Breast epithelium (tissue), 4 donors: Measurements from ENCODE around the gene ERC1. TPM values are rescaled to one million over a fixed set of nuclear protein-coding genes. Genes with fewer than 3 reads are reported as not detected.

ENCODE experiments used
- DNase-seq, 2 donors: peaks; one replicate each; pipeline ENCODE4 v3.0.0-alpha.2; 2019; ENCODE audit warnings: low spot score in 2 of 2
- H3K27ac ChIP-seq, 2 donors: fragments of 200-600 bp; sonication (generic) in 1 of 2; one replicate each; pipeline ENCODE4 v1.5.1; 2016 to 2019; ENCODE audit warnings: mild to moderate bottlenecking in 1 of 2
- H3K27me3 ChIP-seq, 2 donors: fragments of 200-600 bp; sonication (generic) in 1 of 2; one replicate each; pipeline versions ENCODE4 v1.5.1 to v1.6.0; 2017 to 2019; ENCODE audit warnings: control low read depth in 1 of 2, mild to moderate bottlenecking in 1 of 2
- H3K36me3 ChIP-seq: fragments of 200-600 bp; one replicate; pipeline ENCODE4 v1.5.1; 2019
- H3K4me1 ChIP-seq, 2 donors: fragments of 200-600 bp; sonication (generic); one replicate each; pipeline ENCODE4 v1.5.1; 2016 to 2019; ENCODE audit warnings: control low read depth in 1 of 2
- H3K4me3 ChIP-seq, 3 donors: fragments of 200-600 bp; sonication (generic); 1 replicate in 2 of 3; 2 replicates in 1 of 3; pipeline ENCODE4 v1.5.1; 2016 to 2019; ENCODE audit warnings: mild to moderate bottlenecking in 3 of 3, moderate library complexity in 2 of 3
- H3K9me3 ChIP-seq, 2 donors: fragments of 200-600 bp; sonication (generic) in 1 of 2; one replicate each; pipeline ENCODE4 v1.5.1; 2016 to 2019; ENCODE audit warnings: control low read depth in 1 of 2
- CTCF ChIP-seq, 3 donors: fragments of 450-650 bp; IDR thresholded peaks; one replicate each; pipeline ENCODE4 v1.5.1; 2016 to 2017; ENCODE audit warnings: antibody characterized with exemption in 3 of 3, mild to moderate bottlenecking in 3 of 3, moderate library complexity in 3 of 3
- POLR2A ChIP-seq: fragments of 450-650 bp; IDR thresholded peaks from one replicate; pipeline ENCODE4 v1.6.1; 2016; ENCODE audit warnings: antibody characterized with exemption, mild to moderate bottlenecking, moderate library complexity
- POLR2AphosphoS5 ChIP-seq, 3 donors: sonication (generic); formaldehyde crosslinking; IDR thresholded peaks; one replicate each; pipeline ENCODE4 v1.6.1; 2017; ENCODE audit warnings: antibody characterized with exemption in 3 of 3
- intact Hi-C: fragments of 100-400 bp; cut with DNase I; formaldehyde crosslinking; loops from one replicate; pipeline ENCODE4 v1.15.1; 2023; ENCODE audit warnings: low total_unique reads
- total RNA-seq, 3 donors: library from RNA; depleted of rRNA; stranded (reverse); fragments of >200 nt; gene quantifications; one replicate each; pipeline ENCODE4 v1.1.0, GENCODE V29; 2016

Gene ERC1
- total RNA-seq, 3 donors from 2014 or later = 47.4 to 63.4 (median 52.8) TPM

GRCh38 chr12:1497161-1497560, 506.1 kb downstream of the ERC1 start:
- no peaks in the 10 kb centered on the region for H3K27me3 ChIP-seq
- intact Hi-C loops = no loop called here

GRCh38 chr12:1498199-1498740, 507.2 kb downstream of the ERC1 start:
- DNase-seq = no peak
- H3K27ac ChIP-seq = no peak overlapping the region
- no peaks in the 10 kb centered on the region for H3K27me3 ChIP-seq
- H3K9me3 ChIP-seq = no peaks in the 10 kb centered on the region
- no peaks in the 10 kb centered on the region for H3K36me3 ChIP-seq
- no peak overlapping the region for H3K4me3 ChIP-seq
- TF ChIP-seq POLR2A (no peak), POLR2AphosphoS5 (IDR thresholded peaks at IDR 0.05) (no peak), CTCF (IDR thresholded peaks at IDR 0.05) (no peak)
- intact Hi-C loops = no loop called here
- H3K4me1 ChIP-seq = no peaks in the 10 kb centered on the region

More at GRCh38 chr12:1497161-1497560, 506.1 kb downstream of the ERC1 start:
- Histone ChIP-seq H3K4me1 (no peaks in the 10 kb centered on the region), H3K9me3 (no peaks in the 10 kb centered on the region), H3K27ac (no peak overlapping the region), H3K36me3 (no peaks in the 10 kb centered on the region), H3K4me3 (no peak overlapping the region)
- TF ChIP-seq POLR2AphosphoS5 (IDR thresholded peaks at IDR 0.05) = no peak
- TF ChIP-seq CTCF (IDR thresholded peaks at IDR 0.05) = no peak
- no peak for TF ChIP-seq POLR2A
- DNase-seq = no peak

- no peaks in the 10 kb centered on the region for H3K36me3 ChIP-seq
- no peaks in the 10 kb centered on the region for H3K9me3 ChIP-seq
- no peak for DNase-seq
- H3K4me3 ChIP-seq = no peak overlapping the region
- H3K27ac ChIP-seq = no peak overlapping the region
- no peak for TF ChIP-seq POLR2AphosphoS5 (IDR thresholded peaks at IDR 0.05)
- TF ChIP-seq POLR2A = no peak
- intact Hi-C loops = no loop called here
- no peaks in the 10 kb centered on the region for H3K4me1 ChIP-seq
- H3K27me3 ChIP-seq = no peaks in the 10 kb centered on the region
Measured at GRCh38 chr12:1499351-1499750, 508.3 kb downstream of the ERC1 start.

- DNase-seq = no peak
- H3K36me3 ChIP-seq = no peaks in the 10 kb centered on the region
- TF ChIP-seq POLR2AphosphoS5 (IDR thresholded peaks at IDR 0.05) (no peak), POLR2A (no peak), CTCF (IDR thresholded peaks at IDR 0.05) (no peak)
- intact Hi-C loops = no loop called here
- no peaks in the 10 kb centered on the region for H3K27me3 ChIP-seq
- no peak overlapping the region for H3K27ac ChIP-seq
- H3K4me3 ChIP-seq = no peak overlapping the region
- no peaks in the 10 kb centered on the region for H3K4me1 ChIP-seq
- no peaks in the 10 kb centered on the region for H3K9me3 ChIP-seq
Measured at GRCh38 chr12:1500095-1500801, 509.2 kb downstream of the ERC1 start.

GRCh38 chr12:1501001-1501400, 510.0 kb downstream of the ERC1 start:
- H3K4me1 ChIP-seq = no peaks in the 10 kb centered on the region
- no peaks in the 10 kb centered on the region for H3K36me3 ChIP-seq
- no peak overlapping the region for H3K4me3 ChIP-seq
- no peaks in the 10 kb centered on the region for H3K9me3 ChIP-seq
- no peak for DNase-seq
- H3K27ac ChIP-seq = no peak overlapping the region
- H3K27me3 ChIP-seq = no peaks in the 10 kb centered on the region
- intact Hi-C loops = no loop called here
- TF ChIP-seq CTCF (IDR thresholded peaks at IDR 0.05) (no peak), POLR2A (no peak), POLR2AphosphoS5 (IDR thresholded peaks at IDR 0.05) (no peak)
